Measurements from ENCODE around the gene SCN9A. TPM values are rescaled to one million over a fixed set of nuclear protein-coding genes. Genes with fewer than 3 reads are reported as not detected.

Gene SCN9A
- total RNA-seq, 4 donors from 2014 or later: 1.5 to 14.2 (median 4.6) TPM

DNA sequence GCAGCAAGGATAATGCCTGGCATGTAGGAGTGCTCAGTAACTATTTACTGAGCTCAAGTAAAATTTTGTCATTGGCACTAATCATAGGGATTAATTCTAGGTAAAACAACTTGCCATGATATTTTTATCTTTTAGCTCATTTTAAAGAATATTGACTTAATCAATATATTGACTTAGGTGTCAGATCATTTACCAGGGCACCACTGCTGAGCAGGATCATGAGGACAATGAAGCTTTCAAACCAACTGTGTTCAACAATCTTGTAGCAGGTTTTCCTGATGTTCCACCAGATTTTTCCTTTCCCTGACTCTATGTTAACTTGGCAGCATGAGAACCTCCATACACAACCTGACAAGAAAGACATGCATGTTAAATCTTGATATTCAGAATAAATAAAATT, 133.4 kb downstream of the SCN9A start:
- Histone ChIP-seq H3K4me1 (no peaks in the 10 kb centered on the region), H3K27ac (no peak overlapping the region), H3K36me3 (no peaks in the 10 kb centered on the region), H3K27me3 (no peaks in the 10 kb centered on the region), H3K9me3 (no peaks in the 10 kb centered on the region), H3K4me3 (no peak overlapping the region)
- TF ChIP-seq POLR2A (IDR thresholded peaks at IDR 0.05) (no peak), CTCF (IDR thresholded peaks at IDR 0.05) (no peak)
- intact Hi-C loops (cut with DNase I; ENCODE audit: low total_unique reads): no loop called here
- DNase-seq: no peak

DNA sequence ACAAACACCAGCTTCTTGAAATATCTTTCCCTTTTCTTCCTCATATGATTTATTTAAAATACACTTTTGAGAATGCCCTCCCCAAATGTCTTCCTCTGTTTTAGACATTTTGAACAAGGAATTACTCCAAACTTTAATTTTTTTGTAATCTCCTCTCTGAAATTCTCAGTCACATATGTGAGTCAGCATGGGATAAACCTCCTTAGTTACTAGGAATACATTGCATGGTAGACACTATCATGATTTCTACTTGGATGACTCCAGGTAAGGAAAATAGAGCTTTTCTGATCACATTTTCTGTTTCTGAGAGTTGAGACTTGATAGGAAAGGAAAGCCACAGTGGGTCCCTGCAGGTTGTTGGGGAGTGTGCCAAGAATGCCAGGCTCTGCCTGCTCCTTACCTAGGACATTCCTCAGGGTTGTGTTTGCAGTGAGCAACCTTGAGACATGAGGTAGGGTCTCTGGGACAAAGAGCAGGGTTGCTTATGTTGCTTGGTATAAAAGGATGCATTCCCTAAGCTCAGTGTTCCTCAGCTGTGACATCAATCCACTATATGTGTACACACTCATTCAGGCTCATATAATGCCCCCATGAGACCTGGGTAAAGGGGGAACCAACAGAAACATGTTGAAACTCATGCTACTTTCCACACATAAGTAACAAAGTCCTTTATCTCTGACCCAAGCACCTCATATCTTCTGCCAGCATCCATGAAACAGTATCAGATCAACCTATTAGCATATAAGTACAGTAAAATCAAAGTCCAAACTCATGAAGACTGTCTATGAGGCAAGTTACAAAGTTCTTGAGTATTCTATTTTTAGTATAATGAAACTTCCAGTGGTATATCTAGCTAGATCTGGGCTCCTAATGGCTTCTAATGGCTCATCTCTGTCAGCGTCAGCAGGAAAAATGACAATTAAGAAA, 135.1 kb downstream of the SCN9A start:
- no peak overlapping the region for H3K4me3 ChIP-seq
- TF ChIP-seq POLR2A (IDR thresholded peaks at IDR 0.05): no peak
- no peak for TF ChIP-seq CTCF (IDR thresholded peaks at IDR 0.05)
- DNase-seq: no peak
- H3K9me3 ChIP-seq: no peaks in the 10 kb centered on the region
- H3K27ac ChIP-seq: no peak overlapping the region
- H3K36me3 ChIP-seq: no peaks in the 10 kb centered on the region
- H3K27me3 ChIP-seq: no peaks in the 10 kb centered on the region
- no peaks in the 10 kb centered on the region for H3K4me1 ChIP-seq
- intact Hi-C loops (cut with DNase I; ENCODE audit: low total_unique reads): no loop called here

DNA sequence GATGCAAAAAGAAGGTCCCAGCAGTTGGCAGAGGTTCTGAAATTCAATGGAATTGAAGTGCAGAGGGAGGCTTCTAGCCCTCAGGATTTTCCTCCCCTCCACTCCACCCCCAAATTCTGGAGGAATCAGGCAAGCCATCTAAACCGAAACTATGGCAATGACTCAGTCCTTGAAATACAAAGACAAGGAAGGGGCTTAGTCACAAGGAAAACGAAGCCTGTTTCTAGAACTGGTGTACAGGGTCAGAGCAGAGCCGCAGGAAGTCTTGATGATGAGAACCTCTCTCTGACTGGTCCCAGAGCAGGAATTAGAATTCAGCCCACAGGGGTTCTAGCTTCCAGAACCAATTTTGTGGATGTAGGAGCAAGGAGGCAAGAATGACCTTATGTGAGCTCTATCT, 136.2 kb downstream of the SCN9A start:
- H3K27ac ChIP-seq: no peak overlapping the region
- intact Hi-C loops (cut with DNase I; ENCODE audit: low total_unique reads): no loop called here
- H3K4me1 ChIP-seq: no peaks in the 10 kb centered on the region
- no peaks in the 10 kb centered on the region for H3K9me3 ChIP-seq
- H3K36me3 ChIP-seq: no peaks in the 10 kb centered on the region
- no peaks in the 10 kb centered on the region for H3K27me3 ChIP-seq
- no peak overlapping the region for H3K4me3 ChIP-seq
- no peak for DNase-seq
- TF ChIP-seq CTCF (IDR thresholded peaks at IDR 0.05) (no peak), POLR2A (IDR thresholded peaks at IDR 0.05) (no peak)

DNA sequence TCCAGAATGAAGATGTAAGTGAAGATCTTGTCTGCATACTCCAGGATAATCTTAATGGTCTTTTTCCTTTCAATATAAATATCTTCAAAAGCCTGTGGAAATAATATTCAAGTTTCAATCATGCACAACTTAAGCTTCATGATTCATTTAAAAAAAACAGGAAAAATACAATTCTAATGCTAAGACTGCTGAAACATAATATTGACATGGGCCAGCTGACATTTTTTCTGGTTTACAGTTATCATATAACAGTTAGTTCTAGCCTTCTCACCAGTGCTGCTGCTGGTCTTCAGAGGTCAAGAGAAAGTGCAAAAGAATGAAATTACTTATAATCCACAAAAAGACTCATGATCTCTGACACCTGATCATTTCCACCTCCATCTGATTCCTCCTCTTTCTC, 137.6 kb downstream of the SCN9A start:
- no peak overlapping the region for H3K27ac ChIP-seq
- no peaks in the 10 kb centered on the region for H3K4me1 ChIP-seq
- DNase-seq: no peak
- TF ChIP-seq POLR2A (IDR thresholded peaks at IDR 0.05) (no peak), CTCF (IDR thresholded peaks at IDR 0.05) (no peak)
- intact Hi-C loops (cut with DNase I; ENCODE audit: low total_unique reads): no loop called here
- no peaks in the 10 kb centered on the region for H3K9me3 ChIP-seq
- no peaks in the 10 kb centered on the region for H3K27me3 ChIP-seq
- H3K36me3 ChIP-seq: no peaks in the 10 kb centered on the region
- no peak overlapping the region for H3K4me3 ChIP-seq

DNA sequence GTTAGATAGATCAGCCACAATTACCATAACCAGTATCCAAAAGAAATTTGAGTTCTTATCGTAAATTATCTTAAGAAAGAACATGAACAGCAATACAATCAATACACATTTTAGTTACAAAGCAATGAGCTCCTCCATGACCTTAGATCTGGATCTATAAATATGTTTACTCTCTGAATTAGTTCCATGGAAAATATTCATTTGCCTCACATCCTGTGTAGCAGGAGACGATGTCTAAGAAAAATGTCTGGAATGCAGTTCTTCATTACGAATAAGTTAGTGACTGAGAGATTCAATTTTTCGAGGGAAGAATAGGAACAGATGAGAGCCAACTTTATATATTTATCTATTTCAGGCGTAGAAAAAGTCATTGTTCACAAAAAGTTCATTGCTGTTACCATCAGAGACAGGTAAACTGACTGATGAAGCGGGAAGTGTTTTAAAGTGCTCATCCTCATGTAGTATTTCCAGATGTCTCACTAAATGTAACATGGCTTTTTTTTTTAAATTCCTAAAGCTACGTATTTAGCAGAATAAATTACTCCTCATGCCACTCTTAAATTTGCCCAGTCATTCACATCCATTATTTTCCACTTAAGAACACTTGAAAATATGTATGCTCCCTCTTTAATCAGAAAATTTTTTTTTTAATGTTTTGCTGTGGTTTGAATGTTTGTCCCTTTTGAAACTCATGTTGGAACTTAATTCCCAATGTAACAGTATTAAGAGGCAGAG, 141.5 kb downstream of the SCN9A start:
- Histone ChIP-seq H3K27me3 (no peaks in the 10 kb centered on the region), H3K4me3 (no peak overlapping the region), H3K36me3 (no peaks in the 10 kb centered on the region), H3K27ac (no peak overlapping the region), H3K9me3 (no peaks in the 10 kb centered on the region), H3K4me1 (no peaks in the 10 kb centered on the region)
- no peak for DNase-seq
- TF ChIP-seq CTCF (IDR thresholded peaks at IDR 0.05) (no peak), POLR2A (IDR thresholded peaks at IDR 0.05) (no peak)
- intact Hi-C loops (cut with DNase I; ENCODE audit: low total_unique reads): no loop called here

Data from uterus (tissue), 4 donors.